Fibroblast of lung (primary cell): ENCODE data around the gene PGM1. TPM values are rescaled to one million over a fixed set of nuclear protein-coding genes. Genes with fewer than 3 reads are reported as not detected.

Experiments
- DNase-seq, 2 donors: peaks; one replicate each; pipeline versions ENCODE4 v3.0.0 to v3.0.0-alpha.2; 2010; ENCODE audit warnings: low read depth in 2 of 2
- H2AFZ ChIP-seq: 2 replicates; pipeline ENCODE4 v1.5.1; 2012; ENCODE audit warnings: low read length, control low read depth, inconsistent platforms
- H3K27ac ChIP-seq: 2 replicates; pipeline ENCODE4 v1.5.1; 2011; ENCODE audit warnings: low read length, control low read depth; ENCODE audit not compliant: insufficient read depth
- H3K27me3 ChIP-seq: 2 replicates; pipeline ENCODE4 v1.5.1; 2011; ENCODE audit warnings: mild to moderate bottlenecking, low read length; ENCODE audit not compliant: control insufficient read depth, insufficient read depth
- H3K36me3 ChIP-seq: 2 replicates; pipeline ENCODE4 v1.5.1; 2011; ENCODE audit warnings: low read length; ENCODE audit not compliant: control insufficient read depth, insufficient read depth
- H3K4me1 ChIP-seq: 2 replicates; pipeline ENCODE4 v1.5.1; 2011; ENCODE audit warnings: low read length; ENCODE audit not compliant: control insufficient read depth, insufficient read depth; ENCODE audit errors: extremely low read depth
- H3K4me2 ChIP-seq: 2 replicates; pipeline ENCODE4 v1.5.1; 2011; ENCODE audit warnings: low read length, control low read depth; ENCODE audit not compliant: insufficient read depth; ENCODE audit errors: extremely low read depth
- H3K4me3 ChIP-seq, 4 experiments: fragments of 200-600 bp in 1 of 4; sonication (generic) in 1 of 4; replicated peaks in 1 of 4; 2 replicates each; pipeline ENCODE4 v1.5.1; 2011 to 2016; ENCODE audit warnings: low read length in 4 of 4, low read depth in 3 of 4, mild to moderate bottlenecking in 3 of 4, control low read depth in 2 of 4, inconsistent platforms in 1 of 4, mixed read lengths in 1 of 4; ENCODE audit not compliant: insufficient read depth in 1 of 4; ENCODE audit errors: control extremely low read depth in 1 of 4
- H3K79me2 ChIP-seq: 2 replicates; pipeline ENCODE4 v1.5.1; 2012; ENCODE audit warnings: mild to moderate bottlenecking, low read length, inconsistent platforms; ENCODE audit not compliant: control insufficient read depth, insufficient read depth
- H3K9ac ChIP-seq: 2 replicates; pipeline ENCODE4 v1.5.1; 2011; ENCODE audit warnings: mild to moderate bottlenecking, low read length, control low read depth; ENCODE audit not compliant: insufficient read depth
- H3K9me3 ChIP-seq: 2 replicates; pipeline ENCODE4 v1.5.1; 2012; ENCODE audit warnings: low read depth, low read length; ENCODE audit not compliant: control insufficient read depth, insufficient read depth
- H4K20me1 ChIP-seq: 2 replicates; pipeline ENCODE4 v1.5.1; 2011; ENCODE audit warnings: low read length; ENCODE audit not compliant: control insufficient read depth, insufficient read depth; ENCODE audit errors: extremely low read depth
- EZH2 ChIP-seq: IDR thresholded peaks from 2 replicates; pipeline ENCODE4 v1.5.1; 2012; ENCODE audit warnings: low read length, control low read depth, mild to moderate bottlenecking; ENCODE audit errors: missing control alignments
- polyA plus RNA-seq, 2 donors: library from polyadenylated mRNA; depleted of rRNA in 1 of 2; stranded (reverse) in 1 of 2; unstranded in 1 of 2; fragments of >200 nt; gene quantifications; 2 replicates each; pipeline ENCODE4 v1.2.1, GENCODE V29; 2011 to 2012; ENCODE audit warnings: missing spikeins in 1 of 2
- total RNA-seq: library from RNA; depleted of rRNA; stranded (reverse); fragments of >200 nt; gene quantifications from 2 replicates; pipeline ENCODE4 v1.2.1, GENCODE V29; 2014
- TF ChIP-seq, protein P1 (sequence below), 2 donors: IDR thresholded peaks in 1 of 2; conservative IDR thresholded peaks in 1 of 2; 1 replicate in 1 of 2; 2 replicates in 1 of 2; pipeline ENCODE4 v1.5.1; 2011 to 2012; ENCODE audit warnings: low read length in 2 of 2, control low read depth in 1 of 2, inconsistent platforms in 1 of 2, low read depth in 1 of 2, mild to moderate bottlenecking in 1 of 2

PGM1 gene
- total and polyA plus RNA-seq, 2 donors (not counting 1 experiment from before 2014, with no cell fraction given): 43.7 to 51.4 TPM

GRCh38 chr1:63622849-63623566 is 29.8 kb downstream of the PGM1 start:
- Histone ChIP-seq H4K20me1 (no peaks in the 10 kb centered on the region), H3K9ac (no peak overlapping the region), H3K4me2 (no peak overlapping the region), H3K4me1 (no peaks in the 10 kb centered on the region), H3K79me2 (no peaks in the 10 kb centered on the region), H3K27me3 (no peaks in the 10 kb centered on the region), H2AFZ (no peak overlapping the region), H3K27ac (no peak overlapping the region), H3K9me3 (no peaks in the 10 kb centered on the region), H3K4me3 (no peak overlapping the region), H3K36me3 (no peaks in the 10 kb centered on the region)
- TF ChIP-seq, protein P1, sequence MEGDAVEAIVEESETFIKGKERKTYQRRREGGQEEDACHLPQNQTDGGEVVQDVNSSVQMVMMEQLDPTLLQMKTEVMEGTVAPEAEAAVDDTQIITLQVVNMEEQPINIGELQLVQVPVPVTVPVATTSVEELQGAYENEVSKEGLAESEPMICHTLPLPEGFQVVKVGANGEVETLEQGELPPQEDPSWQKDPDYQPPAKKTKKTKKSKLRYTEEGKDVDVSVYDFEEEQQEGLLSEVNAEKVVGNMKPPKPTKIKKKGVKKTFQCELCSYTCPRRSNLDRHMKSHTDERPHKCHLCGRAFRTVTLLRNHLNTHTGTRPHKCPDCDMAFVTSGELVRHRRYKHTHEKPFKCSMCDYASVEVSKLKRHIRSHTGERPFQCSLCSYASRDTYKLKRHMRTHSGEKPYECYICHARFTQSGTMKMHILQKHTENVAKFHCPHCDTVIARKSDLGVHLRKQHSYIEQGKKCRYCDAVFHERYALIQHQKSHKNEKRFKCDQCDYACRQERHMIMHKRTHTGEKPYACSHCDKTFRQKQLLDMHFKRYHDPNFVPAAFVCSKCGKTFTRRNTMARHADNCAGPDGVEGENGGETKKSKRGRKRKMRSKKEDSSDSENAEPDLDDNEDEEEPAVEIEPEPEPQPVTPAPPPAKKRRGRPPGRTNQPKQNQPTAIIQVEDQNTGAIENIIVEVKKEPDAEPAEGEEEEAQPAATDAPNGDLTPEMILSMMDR (conservative IDR thresholded peaks at IDR 0.05 in 1 of 2, IDR thresholded peaks at IDR 0.05 in 1 of 2; ENCODE audit: low read depth in 1 of 2, low read length in 2 of 2): no peak
- TF ChIP-seq EZH2: no peak
- DNase-seq: no peak

GRCh38 chr1:63623952-63624351 is 30.7 kb downstream of the PGM1 start:
- H3K79me2 ChIP-seq: no peaks in the 10 kb centered on the region

GRCh38 chr1:63624911-63625310 is 31.7 kb downstream of the PGM1 start:
- Histone ChIP-seq H4K20me1 (no peaks in the 10 kb centered on the region), H3K9ac (no peak overlapping the region), H3K36me3 (no peaks in the 10 kb centered on the region), H3K4me3 (no peak overlapping the region), H3K4me1 (no peaks in the 10 kb centered on the region), H2AFZ (no peak overlapping the region), H3K9me3 (no peaks in the 10 kb centered on the region), H3K27ac (no peak overlapping the region), H3K79me2 (no peaks in the 10 kb centered on the region), H3K27me3 (no peaks in the 10 kb centered on the region), H3K4me2 (no peak overlapping the region)
- no peak for TF ChIP-seq EZH2
- TF ChIP-seq, protein P1 (conservative IDR thresholded peaks at IDR 0.05 in 1 of 2, IDR thresholded peaks at IDR 0.05 in 1 of 2; ENCODE audit: low read depth in 1 of 2, low read length in 2 of 2): peak; percentile 6 to 35
- DNase-seq: peak; percentile 20 to 45

More at GRCh38 chr1:63623952-63624351, 30.7 kb downstream of the PGM1 start:
- H3K27ac ChIP-seq: no peak overlapping the region
- TF ChIP-seq, protein P1 (conservative IDR thresholded peaks at IDR 0.05 in 1 of 2, IDR thresholded peaks at IDR 0.05 in 1 of 2; ENCODE audit: low read depth in 1 of 2, low read length in 2 of 2): no peak
- no peak for TF ChIP-seq EZH2
- H3K36me3 ChIP-seq: no peaks in the 10 kb centered on the region
- no peaks in the 10 kb centered on the region for H3K9me3 ChIP-seq
- no peak for DNase-seq
- H3K27me3 ChIP-seq: no peaks in the 10 kb centered on the region
- no peak overlapping the region for H3K4me2 ChIP-seq
- H4K20me1 ChIP-seq: no peaks in the 10 kb centered on the region
- H3K4me3 ChIP-seq: no peak overlapping the region
- no peak overlapping the region for H3K9ac ChIP-seq
- no peaks in the 10 kb centered on the region for H3K4me1 ChIP-seq
- H2AFZ ChIP-seq: no peak overlapping the region
